ENCODE measurements around the gene PQBP1.
"Not testable (repeated sequence)": the region's sequence is repeated elsewhere in the genome, so short reads cannot be mapped to it uniquely, and the experiment has no call there.

- TF ChIP-seq POLR2A, CTCF, POLR2AphosphoS5 (IDR thresholded peaks at IDR 0.05): not testable (repeated sequence)
Measured at GRCh38 chrX:48854121-48854804, 43.5 kb upstream of the PQBP1 start.

All from prostate gland (tissue), 2 donors.